Forelimb muscle (tissue), 1 donor: ENCODE measurements around the gene ZNF462. TPM values are rescaled to one million over a fixed set of nuclear protein-coding genes. Genes with fewer than 3 reads are reported as not detected.
"Not testable (repeated sequence)": the region's sequence is repeated elsewhere in the genome, so short reads cannot be mapped to it uniquely, and the experiment has no call there.

Experiments used
- DNase-seq: peaks from one replicate; pipeline ENCODE4 v3.0.0-alpha.2; 2013; ENCODE audit warnings: low read depth
- polyA plus RNA-seq: library from polyadenylated mRNA; unstranded; fragments of 120-200 nt; gene quantifications from one replicate; pipeline ENCODE4 v1.2.1, GENCODE V29; 2013; ENCODE audit not compliant: insufficient read length

Gene ZNF462
- polyA plus RNA-seq, 1 donor = 8.6 TPM

GRCh38 chr9:106962615-106963363 lies 99.8 kb downstream of the ZNF462 start:
- DNase-seq = peak; percentile 77

- no peak for DNase-seq
Observed at GRCh38 chr9:106963684-106964083, 100.7 kb downstream of the ZNF462 start.

GRCh38 chr9:106964329-106964728 lies 101.4 kb downstream of the ZNF462 start:
- no peak for DNase-seq

GRCh38 chr9:106964822-106965525 lies 102.0 kb downstream of the ZNF462 start:
- no peak for DNase-seq

- no peak for DNase-seq
Observed at GRCh38 chr9:106966481-106966880, 103.5 kb downstream of the ZNF462 start.

GRCh38 chr9:106969696-106970095 lies 106.7 kb downstream of the ZNF462 start:
- DNase-seq = no peak

GRCh38 chr9:106970219-106970975 lies 107.4 kb downstream of the ZNF462 start:
- no peak for DNase-seq

GRCh38 chr9:106970976-106971457 lies 108.1 kb downstream of the ZNF462 start:
- no peak for DNase-seq

GRCh38 chr9:106972082-106972481 lies 109.1 kb downstream of the ZNF462 start:
- DNase-seq = no peak

- no peak for DNase-seq
Observed at GRCh38 chr9:106974341-106974740, 111.4 kb downstream of the ZNF462 start.

- no peak for DNase-seq
Observed at GRCh38 chr9:106976772-106977171, 113.8 kb downstream of the ZNF462 start.

GRCh38 chr9:106980551-106981101 lies 117.7 kb downstream of the ZNF462 start:
- no peak for DNase-seq

GRCh38 chr9:106981396-106982287 lies 118.7 kb downstream of the ZNF462 start:
- no peak for DNase-seq

- no peak for DNase-seq
Observed at GRCh38 chr9:106982636-106983035, 119.7 kb downstream of the ZNF462 start.

- no peak for DNase-seq
Observed at GRCh38 chr9:106983346-106983745, 120.4 kb downstream of the ZNF462 start.

GRCh38 chr9:106989904-106990303 lies 126.9 kb downstream of the ZNF462 start:
- DNase-seq = not testable (repeated sequence)

- DNase-seq = no peak
Observed at GRCh38 chr9:106992186-106992585, 129.2 kb downstream of the ZNF462 start.

- no peak for DNase-seq
Observed at GRCh38 chr9:106993603-106994002, 130.6 kb downstream of the ZNF462 start.

GRCh38 chr9:106994463-106994862 lies 131.5 kb downstream of the ZNF462 start:
- DNase-seq = no peak

GRCh38 chr9:107000218-107000617 lies 137.3 kb downstream of the ZNF462 start:
- DNase-seq = no peak

GRCh38 chr9:107005201-107005600 lies 142.2 kb downstream of the ZNF462 start:
- DNase-seq = no peak
